Loucy (cell line): ENCODE data around the gene SPCS2.

Experiments
- H2AFZ ChIP-seq: fragments of 200-600 bp; sonication (generic); 2 replicates; pipeline ENCODE4 v1.6.0; 2016; ENCODE audit warnings: antibody characterized with exemption, mild to moderate bottlenecking, low read length, moderate library complexity
- H3F3A ChIP-seq: fragments of 200-600 bp; 2 replicates; pipeline ENCODE4 v1.6.0; 2016; ENCODE audit warnings: antibody characterized with exemption, low read depth, mild to moderate bottlenecking
- H3K27me3 ChIP-seq: fragments of 200-600 bp; sonication (generic); 2 replicates; pipeline ENCODE4 v1.6.1; 2014; ENCODE audit warnings: low read length, mild to moderate bottlenecking; ENCODE audit not compliant: insufficient read depth, poor library complexity, severe bottlenecking
- H3K36me3 ChIP-seq: fragments of 200-600 bp; sonication (generic); 2 replicates; pipeline ENCODE4 v1.6.1; 2016; ENCODE audit warnings: low read length; ENCODE audit not compliant: insufficient read depth
- H3K4me1 ChIP-seq: fragments of 200-600 bp; sonication (generic); 2 replicates; pipeline ENCODE4 v1.5.1; 2014; ENCODE audit warnings: low read length, mild to moderate bottlenecking; ENCODE audit not compliant: insufficient read depth, poor library complexity, severe bottlenecking
- H3K4me2 ChIP-seq: fragments of 200-600 bp; sonication (generic); 2 replicates; pipeline ENCODE4 v1.6.0; 2014; ENCODE audit warnings: antibody characterized with exemption, low read length, low read depth, mild to moderate bottlenecking; ENCODE audit not compliant: poor library complexity, severe bottlenecking
- H3K4me3 ChIP-seq: fragments of 200-600 bp; sonication (generic); 2 replicates; pipeline ENCODE4 v1.5.1; 2014; ENCODE audit warnings: low read length, mild to moderate bottlenecking, mixed read lengths; ENCODE audit not compliant: poor library complexity, severe bottlenecking
- H3K79me2 ChIP-seq: fragments of 200-600 bp; sonication (generic); 2 replicates; pipeline ENCODE4 v1.6.1; 2014; ENCODE audit warnings: low read length; ENCODE audit not compliant: insufficient read depth
- H3K9ac ChIP-seq: fragments of 200-600 bp; sonication (generic); 2 replicates; pipeline ENCODE4 v1.6.0; 2014; ENCODE audit warnings: mild to moderate bottlenecking, low read depth, low read length, moderate library complexity; ENCODE audit not compliant: poor library complexity, severe bottlenecking
- H3K9me2 ChIP-seq: fragments of 200-600 bp; sonication (generic); replicated peaks from 2 replicates; pipeline ENCODE4 v1.6.1; 2016; ENCODE audit warnings: low read depth, low read length, mixed read lengths
- H3K9me3 ChIP-seq: fragments of 200-600 bp; sonication (generic); 2 replicates; pipeline ENCODE4 v1.6.1; 2014; ENCODE audit warnings: mild to moderate bottlenecking, antibody characterized with exemption, low read length, low read depth; ENCODE audit not compliant: insufficient read depth
- H4K20me1 ChIP-seq: fragments of 200-600 bp; sonication (generic); 2 replicates; pipeline ENCODE4 v1.6.0; 2014; ENCODE audit warnings: antibody characterized with exemption, low read length, mild to moderate bottlenecking; ENCODE audit not compliant: insufficient read depth, poor library complexity, severe bottlenecking
- EZH2phosphoT487 ChIP-seq: fragments of 200-600 bp; IDR thresholded peaks from 2 replicates; pipeline ENCODE4 v1.6.1; 2018; ENCODE audit warnings: antibody characterized with exemption, mild to moderate bottlenecking, moderate library complexity, borderline replicate concordance
- TF ChIP-seq, protein P1 (sequence below): fragments of 200-600 bp; sonication (generic); conservative IDR thresholded peaks from 2 replicates; pipeline ENCODE4 v1.5.1; 2014; ENCODE audit warnings: mild to moderate bottlenecking, antibody characterized with exemption, low read length

Gene SPCS2

DNA sequence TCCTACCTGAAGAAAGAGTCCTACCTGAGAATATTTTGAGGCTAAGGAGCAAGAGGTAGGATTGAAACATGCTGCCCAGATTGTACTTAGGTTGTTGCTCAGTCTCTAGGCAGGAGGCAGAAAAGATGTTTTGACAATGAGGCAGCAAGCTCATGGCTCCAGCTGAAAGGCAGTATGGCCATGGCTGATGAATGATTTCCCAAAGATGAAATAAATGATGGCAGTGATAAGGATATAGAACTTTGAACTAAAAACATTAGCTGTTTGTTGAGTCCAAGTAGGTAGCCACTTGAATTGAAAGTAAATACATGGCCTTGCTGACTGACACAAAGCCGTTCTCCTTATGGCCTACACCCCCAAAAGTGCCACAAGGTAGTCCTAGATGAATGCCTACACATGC lies 32.8 kb downstream of the SPCS2 start:
- Histone ChIP-seq H3K36me3 (peaks cover 28% of the 10 kb centered on the region), H3K9me3 (no peaks in the 10 kb centered on the region), H3K4me2 (no peak overlapping the region), H2AFZ (no peak overlapping the region), H3F3A (no peaks in the 10 kb centered on the region), H3K4me3 (no peak overlapping the region), H3K9ac (no peak overlapping the region), H3K79me2 (no peaks in the 10 kb centered on the region), H3K27me3 (no peaks in the 10 kb centered on the region), H3K4me1 (no peaks in the 10 kb centered on the region), H3K9me2 (no peaks in the 10 kb centered on the region), H4K20me1 (no peaks in the 10 kb centered on the region)
- TF ChIP-seq, protein P1, sequence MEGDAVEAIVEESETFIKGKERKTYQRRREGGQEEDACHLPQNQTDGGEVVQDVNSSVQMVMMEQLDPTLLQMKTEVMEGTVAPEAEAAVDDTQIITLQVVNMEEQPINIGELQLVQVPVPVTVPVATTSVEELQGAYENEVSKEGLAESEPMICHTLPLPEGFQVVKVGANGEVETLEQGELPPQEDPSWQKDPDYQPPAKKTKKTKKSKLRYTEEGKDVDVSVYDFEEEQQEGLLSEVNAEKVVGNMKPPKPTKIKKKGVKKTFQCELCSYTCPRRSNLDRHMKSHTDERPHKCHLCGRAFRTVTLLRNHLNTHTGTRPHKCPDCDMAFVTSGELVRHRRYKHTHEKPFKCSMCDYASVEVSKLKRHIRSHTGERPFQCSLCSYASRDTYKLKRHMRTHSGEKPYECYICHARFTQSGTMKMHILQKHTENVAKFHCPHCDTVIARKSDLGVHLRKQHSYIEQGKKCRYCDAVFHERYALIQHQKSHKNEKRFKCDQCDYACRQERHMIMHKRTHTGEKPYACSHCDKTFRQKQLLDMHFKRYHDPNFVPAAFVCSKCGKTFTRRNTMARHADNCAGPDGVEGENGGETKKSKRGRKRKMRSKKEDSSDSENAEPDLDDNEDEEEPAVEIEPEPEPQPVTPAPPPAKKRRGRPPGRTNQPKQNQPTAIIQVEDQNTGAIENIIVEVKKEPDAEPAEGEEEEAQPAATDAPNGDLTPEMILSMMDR: no peak
- TF ChIP-seq EZH2phosphoT487: no peak

DNA sequence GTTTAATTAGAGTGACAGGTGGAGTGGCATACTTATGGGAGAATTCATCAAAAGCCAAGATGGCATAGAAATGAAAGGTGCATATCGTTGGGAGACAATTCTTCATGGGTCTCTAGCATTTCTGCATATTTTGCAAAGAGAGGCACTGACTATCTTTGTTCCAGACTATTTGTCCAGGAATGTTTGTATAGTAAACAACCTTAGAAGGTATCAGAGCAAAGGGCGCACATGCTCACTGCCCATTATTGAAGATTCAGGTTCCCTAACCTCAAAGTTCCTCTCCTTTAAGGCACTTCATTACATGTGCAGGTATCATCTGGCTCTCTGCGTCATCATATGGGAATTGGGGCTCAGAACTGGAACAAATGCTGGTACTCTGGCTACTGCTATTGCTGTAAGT lies 35.0 kb downstream of the SPCS2 start:
- H3K4me1 ChIP-seq: peaks cover 8% of the 10 kb centered on the region
- H2AFZ ChIP-seq: no peak overlapping the region
- no peak for TF ChIP-seq EZH2phosphoT487
- TF ChIP-seq, protein P1: no peak
- no peak overlapping the region for H3K4me2 ChIP-seq
- 0 out of 2 replicates have a peak, but pooled peaks cover 5% of the 10 kb centered on the region for H3F3A ChIP-seq
- no peaks in the 10 kb centered on the region for H3K9me3 ChIP-seq
- H3K4me3 ChIP-seq: no peak overlapping the region
- H3K27me3 ChIP-seq: no peaks in the 10 kb centered on the region
- H3K9me2 ChIP-seq: no peaks in the 10 kb centered on the region
- no peak overlapping the region for H3K9ac ChIP-seq
- H4K20me1 ChIP-seq: no peaks in the 10 kb centered on the region
- H3K36me3 ChIP-seq: peaks cover 13% of the 10 kb centered on the region; the same call in 1 of the 2 replicates
- peaks cover 4% of the 10 kb centered on the region for H3K79me2 ChIP-seq

DNA sequence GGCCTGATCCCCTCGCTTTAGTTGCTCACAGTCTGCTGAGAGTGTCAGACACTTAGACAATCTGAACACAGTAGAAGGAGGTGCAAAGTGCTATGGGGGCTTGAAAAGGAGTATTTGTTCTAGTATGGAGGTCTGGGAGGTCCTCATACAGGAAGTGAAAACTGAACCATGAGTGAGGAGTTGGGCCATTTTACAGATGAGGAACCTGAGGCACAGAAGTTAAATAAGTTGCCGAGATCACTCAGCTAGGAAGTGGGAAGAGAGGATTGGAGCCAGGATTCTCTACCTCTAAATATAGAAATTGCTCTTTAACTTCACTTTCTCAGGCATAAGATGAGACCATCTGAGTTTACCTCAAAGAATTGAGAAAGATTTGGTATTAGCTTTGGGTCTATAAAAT lies 35.7 kb downstream of the SPCS2 start:
- Histone ChIP-seq H3K4me2 (no peak overlapping the region), H3K9me3 (no peaks in the 10 kb centered on the region), H3K9ac (no peak overlapping the region), H3K4me1 (peaks cover 10% of the 10 kb centered on the region), H3K27me3 (no peaks in the 10 kb centered on the region), H3K36me3 (peaks cover 7% of the 10 kb centered on the region; the same call in 1 of the 2 replicates), H3K79me2 (peaks cover 10% of the 10 kb centered on the region), H3K9me2 (no peaks in the 10 kb centered on the region), H3F3A (0 out of 2 replicates have a peak, but pooled peaks cover 5% of the 10 kb centered on the region), H3K4me3 (no peak overlapping the region), H4K20me1 (peaks cover under 1% of the 10 kb centered on the region), H2AFZ (no peak overlapping the region)
- TF ChIP-seq EZH2phosphoT487: no peak
- TF ChIP-seq, protein P1: no peak
